ENCODE measurements around the gene PDK3. TPM values are rescaled to one million over a fixed set of nuclear protein-coding genes. Genes with fewer than 3 reads are reported as not detected.

Gene PDK3
- total RNA-seq, 1 experiment from 2014 or later = 47.3 TPM

DNA sequence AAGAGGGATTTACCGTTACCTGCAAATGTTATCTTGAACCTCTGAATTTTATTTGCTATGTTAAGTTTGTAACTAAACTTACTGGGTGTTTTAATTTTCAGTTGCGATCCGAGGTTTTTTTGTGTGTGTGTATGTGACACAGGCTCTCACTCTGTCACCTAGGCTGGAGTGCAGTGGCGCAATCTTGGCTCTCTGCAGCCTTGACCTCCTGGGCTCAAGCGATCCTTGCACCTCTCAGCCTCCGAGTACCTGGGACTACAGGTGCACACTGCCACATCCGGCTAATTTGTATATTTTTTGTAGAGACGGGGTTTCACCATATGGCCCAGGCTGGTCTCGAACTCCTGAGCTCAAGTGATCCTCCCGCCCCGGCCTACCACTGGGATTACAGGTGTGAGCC is 18.5 kb downstream of the PDK3 start:
- Histone ChIP-seq H4K5ac (ENCODE audit: insufficient read length, low read depth, low read length) (no peak overlapping the region), H3K23ac (ENCODE audit: insufficient read length, low read depth, low read length) (no peak overlapping the region), H2BK5ac (ENCODE audit: insufficient read length, low read length) (no peak overlapping the region), H3K4ac (ENCODE audit: low read depth, low read length) (no peak overlapping the region), H2BK12ac (ENCODE audit: insufficient read length, low read depth, low read length) (no peak overlapping the region), H3K4me2 (ENCODE audit: insufficient read depth, insufficient read length, low read length) (no peak overlapping the region), H3K27me3 (ENCODE audit: insufficient read depth, low read length) (no peaks in the 10 kb centered on the region), H4K91ac (ENCODE audit: insufficient read length, low read depth, low read length) (no peak overlapping the region), H3K9me3 (ENCODE audit: control insufficient read depth, low read depth, low read length) (no peaks in the 10 kb centered on the region), H2BK15ac (ENCODE audit: low read depth, low read length) (no peak overlapping the region), H3K18ac (ENCODE audit: insufficient read length, low read depth, low read length) (no peak overlapping the region), H4K8ac (replicated peaks; ENCODE audit: insufficient read length, low read depth, low read length) (no peak overlapping the region), H3K27ac (ENCODE audit: insufficient read length, low read depth, low read length) (no peak overlapping the region), H3K79me2 (ENCODE audit: insufficient read depth, low read length) (peaks cover 2% of the 10 kb centered on the region; the same call in 1 of the 2 replicates), H3K4me1 (ENCODE audit: insufficient read depth, low read length) (peaks cover 2% of the 10 kb centered on the region; the same call in 1 of the 2 replicates), H3K23me2 (ENCODE audit: insufficient read length, low read depth, low read length, poor library complexity, severe bottlenecking) (no peaks in the 10 kb centered on the region), H3K56ac (ENCODE audit: insufficient read length, low read depth, low read length) (no peak overlapping the region), H3K9ac (ENCODE audit: extremely low read depth, insufficient read length, low read length) (no peak overlapping the region), H2AFZ (ENCODE audit: low read length) (no peak overlapping the region), H2BK120ac (ENCODE audit: low read depth, low read length, poor library complexity, severe bottlenecking) (no peak overlapping the region), H2AK5ac (ENCODE audit: insufficient read length, low read length) (no peak overlapping the region), H3K14ac (ENCODE audit: insufficient read depth, low read length) (no peak overlapping the region), H2BK20ac (ENCODE audit: low read depth, low read length, poor library complexity, severe bottlenecking) (no peak overlapping the region), H3K79me1 (ENCODE audit: insufficient read depth, low read depth, low read length, poor library complexity, severe bottlenecking) (peaks cover 5% of the 10 kb centered on the region), H3T11ph (ENCODE audit: low read length) (no peak overlapping the region), H4K20me1 (ENCODE audit: control insufficient read depth, insufficient read depth, insufficient read length) (no peaks in the 10 kb centered on the region)
- peaks cover 2 to 26% (median 7%) of the 10 kb centered on the region in 3 experiments; a peak in 6 of 7 replicates for H3K36me3 Mint-ChIP-seq (ENCODE audit: insufficient read depth in 1 of 3, low read depth in 3 of 3)
- H3K27ac Mint-ChIP-seq = no peak overlapping the region; a peak in 1 of 7 replicates
- no peak for DNase-seq
- H3K27me3 Mint-ChIP-seq (ENCODE audit: low read depth) = no peaks in the 10 kb centered on the region
- peaks cover 16 to 22% of the 10 kb centered on the region in 2 experiments for H3K4me1 Mint-ChIP-seq
- WGBS (ENCODE audit: extremely low coverage, insufficient read length, low lambda C conversion rate) = no CpG with 5 or more reads among the region's 11 CpGs
- TF ChIP-seq, protein P1, sequence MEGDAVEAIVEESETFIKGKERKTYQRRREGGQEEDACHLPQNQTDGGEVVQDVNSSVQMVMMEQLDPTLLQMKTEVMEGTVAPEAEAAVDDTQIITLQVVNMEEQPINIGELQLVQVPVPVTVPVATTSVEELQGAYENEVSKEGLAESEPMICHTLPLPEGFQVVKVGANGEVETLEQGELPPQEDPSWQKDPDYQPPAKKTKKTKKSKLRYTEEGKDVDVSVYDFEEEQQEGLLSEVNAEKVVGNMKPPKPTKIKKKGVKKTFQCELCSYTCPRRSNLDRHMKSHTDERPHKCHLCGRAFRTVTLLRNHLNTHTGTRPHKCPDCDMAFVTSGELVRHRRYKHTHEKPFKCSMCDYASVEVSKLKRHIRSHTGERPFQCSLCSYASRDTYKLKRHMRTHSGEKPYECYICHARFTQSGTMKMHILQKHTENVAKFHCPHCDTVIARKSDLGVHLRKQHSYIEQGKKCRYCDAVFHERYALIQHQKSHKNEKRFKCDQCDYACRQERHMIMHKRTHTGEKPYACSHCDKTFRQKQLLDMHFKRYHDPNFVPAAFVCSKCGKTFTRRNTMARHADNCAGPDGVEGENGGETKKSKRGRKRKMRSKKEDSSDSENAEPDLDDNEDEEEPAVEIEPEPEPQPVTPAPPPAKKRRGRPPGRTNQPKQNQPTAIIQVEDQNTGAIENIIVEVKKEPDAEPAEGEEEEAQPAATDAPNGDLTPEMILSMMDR (conservative IDR thresholded peaks at IDR 0.05) = no peak
- no peak overlapping the region for H3K4me3 Mint-ChIP-seq
- H3K9me3 Mint-ChIP-seq = peaks cover 0 to 2% of the 10 kb centered on the region in 2 experiments; a peak in 1 of 5 replicates

Data from H9 (cell line).